GM21528 (cell line): ENCODE measurements around the gene LY6G6D.

Experiments used
- ATAC-seq: cut with Tn5 transposase; IDR thresholded peaks from one replicate; pipeline ENCODE4 v1.9.1; 2021; ENCODE audit warnings: mild to moderate bottlenecking, moderate library complexity; ENCODE audit not compliant: unreplicated experiment, low FRiP score

LY6G6D gene

GRCh38 chr6:31717499-31718222 is 2.5 kb downstream of the LY6G6D start:
- no peak for ATAC-seq

- no peak for ATAC-seq
Observed at GRCh38 chr6:31718265-31718664, 3.1 kb downstream of the LY6G6D start.

- no peak for ATAC-seq
Observed at GRCh38 chr6:31719001-31719400, 3.9 kb downstream of the LY6G6D start.

GRCh38 chr6:31720196-31720770 is 5.1 kb downstream of the LY6G6D start:
- ATAC-seq = no peak

DNA sequence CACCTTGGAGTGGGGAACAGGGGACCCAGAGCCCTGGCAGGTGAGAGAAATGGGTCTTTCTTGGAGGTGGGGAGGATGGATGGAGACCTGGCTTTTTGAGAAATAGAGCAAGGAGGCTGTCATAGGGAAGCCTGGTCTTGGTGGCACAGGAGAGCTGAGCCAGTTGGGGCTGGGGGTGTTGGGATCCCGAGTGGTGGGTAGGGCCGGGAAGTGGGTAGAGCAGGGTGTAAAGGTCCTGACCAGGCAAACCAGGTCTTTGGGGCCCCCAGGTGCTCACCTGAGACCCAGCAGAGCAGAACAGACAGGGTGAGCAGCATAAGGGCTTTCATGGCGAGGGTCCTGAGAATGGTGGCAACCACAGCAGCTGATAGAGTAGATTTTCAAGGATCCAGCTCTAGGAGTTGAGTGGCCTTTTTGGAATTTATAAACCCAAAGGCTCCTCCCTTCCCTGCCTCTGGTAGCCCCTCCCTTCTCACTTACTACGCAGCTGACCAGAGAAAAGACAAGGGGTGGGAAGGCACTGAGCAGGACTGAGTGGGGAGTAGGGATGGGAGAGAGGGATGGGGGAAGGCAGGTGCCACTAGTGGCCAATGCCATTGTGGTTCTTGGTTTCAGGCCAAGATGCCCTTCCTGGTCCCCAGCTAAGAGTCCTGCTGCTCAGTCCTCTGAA is 6.3 kb downstream of the LY6G6D start, which contains the start of gene LY6G6C:
TSS of gene LY6G6C (minus strand) at position 396 of the 670 bp plus-strand sequence. CDS start at position 329, 67 bp downstream.
- ATAC-seq = no peak

DNA sequence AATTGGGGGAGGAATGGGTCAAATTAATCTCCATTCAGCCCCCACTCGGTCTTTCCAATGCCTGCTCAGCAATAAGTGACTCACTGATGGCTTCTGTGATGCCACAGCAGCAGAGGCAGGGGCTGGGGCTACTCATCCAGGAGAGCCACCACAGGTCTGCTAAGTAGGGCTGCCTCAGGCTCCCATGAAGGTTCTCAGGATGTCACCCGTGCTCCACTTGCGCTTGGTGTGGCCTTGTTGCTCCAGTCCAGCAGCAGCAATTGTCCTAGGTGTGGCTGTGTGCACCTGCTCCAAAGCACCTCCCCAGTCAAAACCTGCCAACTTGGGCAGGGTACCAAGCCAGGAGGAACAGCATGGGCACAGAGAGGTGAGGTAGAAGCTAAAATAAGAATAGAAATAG is 7.0 kb downstream of the LY6G6D start:
- no peak for ATAC-seq

- no peak for ATAC-seq
Observed at GRCh38 chr6:31723245-31723979, 8.3 kb downstream of the LY6G6D start, which contains the start of gene MPIG6B. Gene MPIG6B (plus strand): TSS chr6:31723373. CDS start chr6:31723384, 11 bp downstream.

DNA sequence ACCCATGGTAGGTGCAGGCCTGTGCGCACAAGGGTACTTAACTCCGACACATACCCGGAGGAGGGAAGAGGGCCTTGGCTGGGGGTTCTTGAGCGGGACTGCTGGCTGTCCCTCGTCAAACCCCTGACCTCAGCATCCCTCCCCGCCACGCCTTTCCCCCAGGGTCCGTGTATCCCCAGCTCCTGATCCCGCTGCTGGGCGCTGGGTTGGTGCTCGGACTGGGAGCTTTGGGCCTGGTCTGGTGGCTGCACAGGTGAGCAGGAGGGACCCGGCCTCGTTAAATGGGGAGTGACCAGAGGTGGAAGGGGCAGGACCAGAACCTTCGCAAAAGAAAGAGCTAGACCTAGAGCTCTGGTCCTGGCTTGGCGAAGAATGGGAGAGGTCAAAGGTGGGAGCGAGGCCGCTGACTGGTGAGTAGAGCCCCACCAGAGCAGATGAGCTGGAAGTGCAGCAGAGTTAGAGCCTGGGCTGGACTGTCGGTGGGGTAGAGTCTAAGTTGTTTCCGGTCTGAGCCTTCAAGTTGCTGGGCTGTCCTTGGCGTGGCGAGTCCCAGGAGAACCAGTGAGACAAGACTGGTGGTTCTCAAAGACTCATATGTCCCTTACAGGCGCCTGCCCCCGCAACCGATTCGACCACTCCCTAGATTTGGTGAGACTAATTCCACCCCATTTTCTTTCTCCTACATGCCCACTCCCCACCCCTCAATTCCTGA is 9.0 kb downstream of the LY6G6D start:
- ATAC-seq = no peak

DNA sequence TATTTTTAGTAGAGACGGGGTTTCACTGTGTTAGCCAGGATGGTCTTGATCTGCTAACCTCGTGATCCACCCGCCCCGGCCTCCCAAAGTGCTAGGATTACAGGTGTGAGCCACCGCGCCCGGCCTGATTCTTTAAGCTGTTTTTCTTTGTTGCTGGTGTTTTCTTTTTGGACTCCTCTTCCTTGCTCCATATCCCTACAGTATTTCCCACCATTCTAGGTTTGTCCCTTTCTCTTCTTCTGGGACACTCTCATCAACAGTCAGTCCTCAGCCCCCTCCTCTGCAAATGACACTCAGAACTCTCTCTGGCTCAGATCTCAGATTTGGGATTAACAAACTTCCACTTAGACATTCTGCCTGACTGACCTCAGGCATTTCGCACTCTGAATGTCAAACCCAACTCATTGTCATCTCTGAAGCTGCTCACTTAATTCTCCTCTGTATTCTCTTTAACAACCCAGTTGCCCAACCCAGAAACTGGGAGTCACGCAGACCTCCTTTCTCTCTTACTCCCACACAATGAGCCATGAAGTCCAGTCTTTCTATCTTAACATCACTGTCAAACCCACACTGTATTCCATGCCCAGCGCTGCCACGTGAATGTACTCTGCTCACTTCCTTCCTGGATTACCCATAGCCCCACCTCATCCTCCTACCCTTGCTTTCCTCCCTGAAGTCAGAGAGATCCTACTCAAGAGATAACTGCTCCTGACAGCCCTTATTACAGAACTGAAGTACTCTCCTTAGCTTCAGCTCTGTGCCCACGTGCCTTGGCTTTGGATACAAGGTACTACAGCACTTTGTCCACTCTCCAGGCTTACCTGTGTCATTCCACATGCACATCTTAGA is 10.6 kb downstream of the LY6G6D start:
- ATAC-seq = no peak

- ATAC-seq = peak; percentile 60
Observed at GRCh38 chr6:31727034-31727716, 12.0 kb downstream of the LY6G6D start.

DNA sequence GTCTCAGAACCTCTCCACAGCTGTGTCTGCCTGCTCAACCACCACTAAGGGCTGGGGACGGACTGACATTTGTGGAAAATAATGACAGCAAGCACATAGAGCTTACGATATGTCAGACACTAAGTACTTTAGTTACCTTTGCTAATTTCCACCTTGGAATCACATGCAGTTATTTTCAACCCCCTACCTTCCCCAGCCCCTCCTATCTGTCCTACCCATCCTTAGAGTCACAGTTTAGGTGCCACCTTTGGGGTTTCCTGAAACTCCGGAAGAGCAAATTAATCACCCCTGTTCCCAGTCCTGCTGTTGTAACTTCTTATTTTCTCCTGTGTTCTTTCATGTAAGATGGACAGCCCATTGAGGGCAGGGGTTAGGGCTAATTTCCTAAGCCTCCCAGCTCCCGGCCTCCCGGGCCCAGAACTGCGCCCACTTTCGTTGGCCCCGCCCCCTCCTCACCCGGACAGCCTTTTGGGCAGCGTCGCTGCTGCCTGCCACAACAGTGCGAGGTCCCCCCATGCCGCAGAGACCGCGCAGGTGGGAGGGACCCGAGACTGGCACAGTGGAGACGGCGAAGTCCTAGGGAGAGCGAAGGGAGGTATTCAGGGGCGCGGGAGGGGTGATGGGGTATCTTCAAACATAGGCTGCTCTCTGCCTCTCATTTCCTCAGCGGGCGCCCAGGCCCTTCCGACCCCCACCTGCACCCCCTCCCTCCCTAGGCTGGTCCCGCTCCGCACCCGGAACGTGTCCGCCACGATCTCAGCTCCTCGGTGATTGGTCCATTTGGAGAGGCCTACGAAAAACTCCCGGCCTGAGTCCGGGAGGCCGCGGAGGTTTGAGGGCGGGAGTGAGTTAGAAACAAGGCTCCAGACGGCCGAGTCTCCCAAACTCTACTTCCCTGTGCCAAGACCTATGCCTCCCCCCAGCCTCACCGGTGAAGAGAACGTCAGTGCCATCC is 12.8 kb downstream of the LY6G6D start:
- ATAC-seq = peak; percentile 9

- no peak for ATAC-seq
Observed at GRCh38 chr6:31728767-31729514, 13.8 kb downstream of the LY6G6D start, which contains the start of gene DDAH2. Gene DDAH2 (minus strand): TSS chr6:31729299. CDS start chr6:31729161, 138 bp downstream.

GRCh38 chr6:31729515-31729978 is 14.4 kb downstream of the LY6G6D start:
- ATAC-seq = no peak

GRCh38 chr6:31729979-31730630 is 15.0 kb downstream of the LY6G6D start:
- no peak for ATAC-seq

- no peak for ATAC-seq
Observed at GRCh38 chr6:31730631-31731086, 15.5 kb downstream of the LY6G6D start.

DNA sequence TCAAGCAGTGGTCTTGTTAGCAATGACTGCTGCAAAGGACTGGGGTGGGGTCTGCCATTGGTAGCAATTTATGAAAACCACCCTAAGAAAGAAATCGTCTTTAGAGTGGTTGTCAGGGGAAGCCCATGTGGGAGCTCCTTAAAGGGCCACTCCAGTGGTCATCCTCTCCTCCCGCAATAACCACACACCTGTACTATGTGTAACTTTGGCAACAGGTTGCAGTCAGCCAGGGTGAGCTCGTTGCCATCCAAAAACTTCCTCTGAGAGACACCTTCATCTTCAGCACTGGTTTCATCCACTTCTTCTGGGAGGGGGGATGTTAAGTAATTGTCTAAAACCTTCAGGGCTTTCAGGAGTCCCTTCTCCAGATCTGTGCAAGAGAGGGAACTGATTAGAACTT is 16.9 kb downstream of the LY6G6D start:
- no peak for ATAC-seq
